ENCODE measurements around the gene SEBOX.
A peak's percentile ranks its signal among the peaks of the same experiment; 100 is the strongest.

The SEBOX gene

GRCh38 chr17:28386391-28386790 is 21.4 kb upstream of the SEBOX start:
- no peak overlapping the region for H3K4me3 ChIP-seq
- H3K9me3 ChIP-seq = no peaks in the 10 kb centered on the region
- peaks cover 32 to 79% (median 45%) of the 10 kb centered on the region in 3 donors for H3K36me3 ChIP-seq
- H3K27me3 ChIP-seq = no peaks in the 10 kb centered on the region
- H3K27ac ChIP-seq = no peak overlapping the region
- no peak for TF ChIP-seq CTCF (IDR thresholded peaks at IDR 0.05)
- H3K4me1 ChIP-seq = peaks cover 0 to 4% (median 0%) of the 10 kb centered on the region in 4 donors
- intact Hi-C loops (cut with DNase I; ENCODE audit: low total_unique reads) = no loop called here
- no peak for DNase-seq

GRCh38 chr17:28385406-28385805 is 20.4 kb upstream of the SEBOX start:
- DNase-seq = no peak
- intact Hi-C loops (cut with DNase I; ENCODE audit: low total_unique reads) = no loop called here
- Histone ChIP-seq H3K27me3 (no peaks in the 10 kb centered on the region), H3K27ac (no peak overlapping the region), H3K36me3 (peaks cover 22 to 71% (median 35%) of the 10 kb centered on the region in 3 donors), H3K4me3 (peak overlapping the region; percentile 40 to 51), H3K4me1 (peaks cover 0 to 4% (median 0%) of the 10 kb centered on the region in 4 donors), H3K9me3 (no peaks in the 10 kb centered on the region)
- no peak for TF ChIP-seq CTCF (IDR thresholded peaks at IDR 0.05)

GRCh38 chr17:28385037-28385400 is 20.0 kb upstream of the SEBOX start:
- Histone ChIP-seq H3K9me3 (no peaks in the 10 kb centered on the region), H3K4me3 (peak overlapping the region; percentile 40 to 51), H3K27me3 (no peaks in the 10 kb centered on the region), H3K4me1 (peaks cover 0 to 4% (median 0%) of the 10 kb centered on the region in 4 donors), H3K36me3 (peaks cover 22 to 67% (median 31%) of the 10 kb centered on the region in 3 donors), H3K27ac (no peak overlapping the region)
- DNase-seq = no peak
- intact Hi-C loops (cut with DNase I; ENCODE audit: low total_unique reads) = no loop called here
- TF ChIP-seq CTCF (IDR thresholded peaks at IDR 0.05) = no peak

- Histone ChIP-seq H3K27me3 (no peaks in the 10 kb centered on the region), H3K4me3 (peak overlapping the region; percentile 40 to 51), H3K9me3 (no peaks in the 10 kb centered on the region), H3K27ac (no peak overlapping the region), H3K36me3 (peaks cover 18 to 61% (median 25%) of the 10 kb centered on the region in 3 donors), H3K4me1 (peaks cover 0 to 4% (median 0%) of the 10 kb centered on the region in 4 donors)
- no peak for TF ChIP-seq CTCF (IDR thresholded peaks at IDR 0.05)
- DNase-seq = peak; percentile 49 to 80
- intact Hi-C loops (cut with DNase I; ENCODE audit: low total_unique reads) = no loop called here
Observed at GRCh38 chr17:28384281-28385036, 19.5 kb upstream of the SEBOX start.

GRCh38 chr17:28381141-28381825 is 16.3 kb upstream of the SEBOX start:
- Histone ChIP-seq H3K36me3 (peaks cover 0 to 45% (median 9%) of the 10 kb centered on the region in 3 donors), H3K4me1 (peaks cover 0 to 4% (median 0%) of the 10 kb centered on the region in 4 donors), H3K27me3 (no peaks in the 10 kb centered on the region), H3K27ac (no peak overlapping the region), H3K4me3 (no peak overlapping the region), H3K9me3 (no peaks in the 10 kb centered on the region)
- DNase-seq = no peak
- intact Hi-C loops (cut with DNase I; ENCODE audit: low total_unique reads) = no loop called here
- no peak for TF ChIP-seq CTCF (IDR thresholded peaks at IDR 0.05)
